NCI-H510A (cell line): ENCODE measurements around the gene USP34.

Experiments
- DNase-seq: peaks from one replicate; lab custom pipeline; 2025; lab: John Stamatoyannopoulos, UW

Gene USP34

DNA sequence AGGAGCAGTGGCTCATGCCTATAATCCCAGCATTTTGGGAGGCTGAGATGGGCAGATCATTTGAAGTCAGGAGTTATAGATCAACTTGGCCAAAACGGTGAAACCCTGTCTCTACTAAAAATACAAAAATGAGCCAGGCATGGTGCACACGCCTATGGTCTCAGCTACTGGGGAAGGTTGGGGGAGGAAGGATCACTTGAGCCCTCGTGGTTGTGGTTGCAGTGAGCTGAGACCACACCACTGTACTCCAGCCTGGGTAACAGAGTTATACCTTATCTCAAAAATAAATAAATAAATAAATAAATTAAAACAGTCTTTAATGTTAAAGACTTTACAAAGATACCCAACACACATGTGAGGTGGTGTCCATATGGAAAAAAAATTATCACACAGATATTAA lies 174.9 kb downstream of the USP34 start:
- DNase-seq: no peak

DNA sequence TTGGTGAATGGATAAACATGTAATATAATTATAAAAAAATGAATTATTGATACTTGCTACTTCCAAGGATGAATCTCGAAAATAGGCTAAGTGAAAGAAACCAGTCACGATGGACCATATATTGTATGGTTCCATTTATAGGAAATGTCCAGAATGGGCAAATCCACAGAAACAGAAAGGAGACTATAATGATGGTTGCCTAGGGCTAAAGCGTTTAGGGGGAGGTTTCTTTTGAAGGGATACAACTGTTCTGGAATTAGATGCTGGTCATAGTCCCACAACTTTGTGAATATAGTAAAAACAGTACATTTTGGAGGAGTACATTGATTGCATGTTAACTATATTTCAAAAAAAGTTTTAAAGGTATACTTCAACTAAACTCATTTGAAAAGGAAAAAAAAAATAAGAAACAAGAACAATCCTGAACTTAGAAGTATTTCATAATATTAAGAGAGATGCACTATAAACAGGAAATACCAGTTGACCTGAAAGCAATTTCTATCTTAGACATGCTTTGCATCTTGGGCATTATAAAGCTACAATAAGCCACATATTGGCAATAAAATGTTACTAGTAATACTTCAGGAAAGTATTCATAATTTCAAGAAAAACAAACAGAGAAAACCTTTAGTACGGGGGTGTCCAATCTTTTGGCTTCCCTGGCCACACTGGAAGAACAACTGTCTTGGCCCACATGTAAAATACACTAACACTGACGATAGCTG lies 178.9 kb downstream of the USP34 start:
- DNase-seq: no peak

DNA sequence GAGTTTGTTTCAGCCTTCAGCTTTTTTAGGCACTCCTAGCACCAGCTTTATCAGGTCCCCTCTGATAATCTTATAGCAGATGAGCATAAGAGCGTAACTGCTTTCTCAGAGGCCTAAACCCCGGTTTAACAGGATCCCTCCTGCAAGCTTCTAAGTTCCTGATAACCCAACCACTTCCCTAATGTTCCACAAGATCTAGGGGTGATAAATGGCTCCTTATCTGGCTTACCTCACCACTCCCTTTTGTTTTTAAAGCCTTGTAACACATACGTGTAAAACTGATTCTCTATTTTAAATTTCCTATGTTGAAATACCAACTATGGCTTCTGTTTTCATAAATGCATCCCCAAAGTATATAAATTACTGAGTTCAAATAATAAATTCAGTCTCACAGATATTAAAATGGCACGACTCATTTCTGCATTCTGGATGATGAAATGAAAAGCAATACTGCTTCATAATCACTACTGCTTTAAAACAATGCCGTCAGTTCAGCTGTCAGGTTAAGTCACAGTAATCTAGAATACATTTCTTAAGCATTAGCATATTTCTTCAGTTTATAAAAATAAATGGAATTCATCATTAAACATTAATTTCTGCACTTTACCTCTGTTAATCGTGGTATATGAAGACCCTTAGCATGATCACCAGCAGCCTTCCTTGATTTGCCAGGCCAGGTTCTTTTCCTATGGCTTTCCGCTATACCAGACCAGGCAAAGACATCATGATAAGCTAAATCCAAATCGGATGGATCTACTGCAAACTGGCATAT lies 182.6 kb downstream of the USP34 start:
- DNase-seq: no peak

DNA sequence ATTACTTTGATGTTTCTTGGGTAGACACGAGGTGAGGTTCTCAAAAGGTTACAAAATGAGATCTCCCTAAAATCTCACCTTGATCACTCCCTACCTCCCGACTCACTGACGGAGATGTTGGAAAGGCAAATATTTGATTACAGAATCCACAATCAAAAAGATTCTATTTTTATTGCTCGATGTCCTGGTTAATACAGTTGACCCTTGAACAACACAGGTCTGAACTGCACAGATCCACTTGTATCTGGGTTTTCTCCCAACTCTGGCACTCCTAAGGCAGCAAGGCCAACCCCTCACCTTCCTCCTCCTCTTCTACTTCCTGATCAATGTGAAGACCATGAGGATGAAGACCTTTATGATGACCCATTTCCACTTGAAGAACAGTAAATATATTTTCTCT lies 183.6 kb downstream of the USP34 start:
- DNase-seq: no peak

DNA sequence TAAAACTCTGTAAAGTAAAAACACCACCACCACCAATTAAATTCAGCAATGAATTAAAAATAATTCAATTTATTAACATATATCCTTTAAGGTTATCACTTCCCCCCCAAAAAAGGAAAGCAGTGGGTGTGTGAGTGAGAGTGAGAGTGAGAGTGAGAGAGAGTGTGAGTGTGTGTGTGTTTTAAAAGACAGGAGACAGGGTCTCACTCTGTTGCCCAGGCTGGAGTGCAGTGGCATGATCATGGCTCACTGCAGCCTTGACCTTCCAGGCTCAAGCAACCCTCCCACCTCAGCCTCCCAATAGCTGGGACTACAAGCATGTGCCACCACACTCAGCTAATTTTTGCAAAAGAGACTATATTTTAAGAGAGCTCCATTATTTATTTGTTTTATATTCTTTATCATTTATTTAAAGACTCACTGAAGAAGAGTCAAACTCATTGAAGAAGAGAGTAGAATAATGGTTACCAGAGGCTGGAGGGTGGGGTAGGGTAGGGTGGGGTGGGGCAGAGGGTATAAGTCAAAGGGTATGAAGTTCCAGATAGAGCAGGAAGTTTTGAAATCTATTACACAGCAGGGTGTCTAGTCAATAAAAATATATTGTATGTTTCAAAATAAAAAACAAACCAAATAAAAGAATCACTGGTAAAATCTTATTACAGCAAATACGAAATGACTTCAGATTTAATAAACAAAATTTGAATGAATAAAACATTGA lies 187.3 kb downstream of the USP34 start:
- no peak for DNase-seq

DNA sequence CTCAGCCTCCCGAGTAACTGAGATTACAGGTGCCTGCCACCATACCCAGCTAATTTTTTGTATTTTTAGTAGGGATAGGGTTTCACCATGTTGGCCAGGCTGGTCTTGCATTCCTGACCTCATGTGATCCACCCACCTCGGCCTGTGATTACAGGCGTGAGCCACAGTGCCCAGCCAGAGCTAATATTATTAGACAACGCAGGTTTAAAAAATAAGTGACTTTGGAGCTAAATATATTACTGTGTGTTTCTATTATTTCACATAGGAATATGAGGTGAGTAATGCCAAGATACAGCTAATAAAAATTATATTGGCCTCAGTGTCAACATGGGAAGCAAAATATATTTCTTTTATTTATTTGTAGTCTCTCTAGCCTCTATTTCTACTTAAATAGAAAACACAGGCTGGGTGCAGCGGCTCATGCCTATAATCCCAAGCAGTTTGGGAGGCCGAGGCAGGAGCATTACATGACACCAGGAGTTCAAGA lies 188.7 kb downstream of the USP34 start:
- DNase-seq: no peak

- DNase-seq: no peak
These were observed 189.6 kb downstream of the USP34 start for GRCh38 chr2:61281321-61281720.

GRCh38 chr2:61277756-61278155 lies 193.1 kb downstream of the USP34 start:
- no peak for DNase-seq

GRCh38 chr2:61275575-61276184 lies 195.2 kb downstream of the USP34 start:
- no peak for DNase-seq

GRCh38 chr2:61272421-61273070 lies 198.3 kb downstream of the USP34 start:
- no peak for DNase-seq

GRCh38 chr2:61268249-61268648 lies 202.6 kb downstream of the USP34 start:
- DNase-seq: no peak

DNA sequence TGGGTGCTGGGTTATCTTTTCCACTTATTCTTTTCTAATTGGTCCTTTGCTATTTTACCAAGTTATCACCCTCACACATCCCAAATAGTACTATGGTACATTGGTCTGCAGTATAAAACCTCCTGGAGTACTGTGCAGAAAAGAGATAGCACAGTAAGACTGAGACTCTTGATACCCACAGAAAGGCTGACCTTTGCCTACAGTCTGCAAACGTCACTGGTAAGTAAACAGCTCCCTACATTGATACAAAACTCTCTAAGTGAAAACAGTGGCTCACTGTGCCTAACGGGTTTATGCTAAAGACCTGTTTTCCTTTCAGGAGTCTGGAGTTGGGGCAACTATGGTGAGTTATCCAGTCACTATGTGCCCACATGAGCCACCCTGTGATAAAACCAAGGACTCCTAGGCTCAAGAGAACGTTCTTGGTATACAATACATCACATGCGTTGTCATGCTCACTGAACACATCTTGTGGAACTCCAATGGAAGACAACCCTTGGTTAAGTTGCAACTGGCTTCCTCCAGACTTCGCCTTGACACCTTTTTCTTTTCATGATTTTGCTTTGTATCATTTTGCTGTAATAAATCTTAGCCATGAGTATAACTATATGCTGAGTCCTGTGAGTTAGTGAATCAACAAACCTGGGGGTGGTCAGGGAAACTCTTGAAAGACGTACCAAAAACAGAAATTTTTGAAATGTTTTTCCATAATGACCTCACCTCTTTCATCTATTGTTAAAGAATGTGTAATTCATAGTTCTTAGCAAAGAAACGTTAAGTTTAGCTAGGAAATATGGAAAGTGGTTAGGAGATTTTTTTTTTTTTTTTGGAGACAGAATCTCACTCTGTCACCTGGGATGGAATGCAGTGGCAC lies 204.0 kb downstream of the USP34 start:
- DNase-seq: no peak

GRCh38 chr2:61263830-61264229 lies 207.1 kb downstream of the USP34 start:
- no peak for DNase-seq

- DNase-seq: no peak
These were observed 208.2 kb downstream of the USP34 start for GRCh38 chr2:61262699-61263098.

GRCh38 chr2:61257446-61257845 lies 213.4 kb downstream of the USP34 start:
- DNase-seq: no peak

DNA sequence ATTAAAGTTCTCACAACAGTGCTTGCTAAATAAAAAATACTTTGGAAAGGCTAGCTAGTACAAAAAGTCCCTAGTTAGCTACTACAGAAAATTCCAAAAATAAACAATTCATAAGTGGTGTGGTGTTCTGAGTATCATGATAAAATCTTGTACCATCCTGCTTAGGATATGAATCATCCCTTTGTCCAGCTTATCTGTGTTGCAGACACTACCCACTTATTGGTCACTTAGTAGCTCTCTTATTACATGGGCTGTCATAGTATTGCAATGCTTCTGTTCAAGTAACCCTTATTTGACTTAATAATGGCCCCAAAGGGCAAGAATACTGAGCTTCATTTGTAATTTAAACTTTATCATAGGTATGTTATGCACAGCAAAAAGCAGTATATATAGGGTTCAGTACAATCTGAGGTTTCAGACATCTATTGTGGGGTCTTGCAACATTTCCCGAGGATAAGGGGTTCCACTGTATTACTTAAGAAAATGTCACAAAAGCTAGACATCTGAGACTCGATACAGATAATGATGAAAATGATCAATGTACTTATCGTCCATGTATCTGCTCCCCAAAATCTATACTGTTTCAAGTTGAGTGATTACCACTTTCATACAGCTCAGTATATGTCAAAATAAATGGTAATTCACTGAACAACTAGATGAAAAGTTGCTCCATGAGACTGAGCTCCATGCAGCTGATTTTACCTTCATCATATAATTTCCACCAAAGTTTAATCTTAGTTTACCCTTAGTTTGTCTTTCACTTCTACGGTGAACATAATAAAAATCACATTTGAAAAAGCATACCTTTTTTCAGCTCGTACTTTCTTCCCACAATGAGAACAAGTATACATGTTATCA lies 215.1 kb downstream of the USP34 start:
- DNase-seq: no peak

GRCh38 chr2:61254536-61254935 lies 216.4 kb downstream of the USP34 start:
- DNase-seq: no peak

- no peak for DNase-seq
These were observed 217.8 kb downstream of the USP34 start for GRCh38 chr2:61253136-61253535.

GRCh38 chr2:61252031-61252430 lies 218.9 kb downstream of the USP34 start:
- no peak for DNase-seq

DNA sequence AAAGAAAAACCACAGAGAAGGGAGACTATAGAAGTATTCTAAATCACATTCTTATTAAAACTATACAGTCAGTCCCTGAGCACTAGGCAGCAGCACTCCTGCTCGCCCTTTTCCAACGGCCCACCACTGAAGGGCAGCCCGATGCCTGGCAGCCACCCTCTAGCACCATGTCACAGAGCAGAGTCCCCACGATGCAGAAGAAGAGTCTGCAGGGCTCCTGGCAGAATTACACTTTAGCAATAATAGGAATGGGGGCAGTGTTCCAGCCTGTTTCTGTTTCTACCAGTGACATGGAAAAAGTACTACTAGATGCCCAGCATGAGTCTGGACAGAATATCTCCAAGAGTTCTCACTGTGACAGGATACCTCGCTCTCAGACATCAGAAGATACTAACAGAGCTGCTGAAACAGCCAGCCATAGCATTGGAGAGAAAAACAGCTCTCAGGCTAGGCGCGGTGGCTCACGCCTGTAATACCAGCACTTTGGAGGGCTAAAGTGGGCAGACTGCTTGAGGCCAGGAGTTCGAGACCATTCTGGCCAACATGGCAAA lies 221.3 kb downstream of the USP34 start:
- DNase-seq: no peak
